GM18526 (cell line): ENCODE results near the gene MRPL55.

Experiments
- POLR2A ChIP-seq: IDR thresholded peaks from 3 replicates; pipeline ENCODE4 v1.6.1; 2011; ENCODE audit not compliant: insufficient read length; ENCODE audit errors: extremely low read depth

Gene MRPL55

GRCh38 chr1:228100822-228101613, 8.1 kb downstream of the MRPL55 start:
- TF ChIP-seq POLR2A, result no peak

- TF ChIP-seq POLR2A, result no peak
Measured at GRCh38 chr1:228099331-228099732, 9.8 kb downstream of the MRPL55 start.

GRCh38 chr1:228098323-228098931, 10.7 kb downstream of the MRPL55 start:
- TF ChIP-seq POLR2A, result no peak

- peak; percentile 15 for TF ChIP-seq POLR2A
Measured at GRCh38 chr1:228097333-228098081, 11.6 kb downstream of the MRPL55 start.

GRCh38 chr1:228096416-228097332, 12.4 kb downstream of the MRPL55 start:
- no peak for TF ChIP-seq POLR2A

GRCh38 chr1:228095938-228096337, 13.2 kb downstream of the MRPL55 start:
- TF ChIP-seq POLR2A, result no peak

GRCh38 chr1:228095161-228095560, 13.9 kb downstream of the MRPL55 start:
- TF ChIP-seq POLR2A, result no peak

GRCh38 chr1:228094432-228095016, 14.6 kb downstream of the MRPL55 start:
- no peak for TF ChIP-seq POLR2A

GRCh38 chr1:228093050-228093906, 15.8 kb downstream of the MRPL55 start:
- no peak for TF ChIP-seq POLR2A

- no peak for TF ChIP-seq POLR2A
Measured at GRCh38 chr1:228092342-228093049, 16.6 kb downstream of the MRPL55 start.

GRCh38 chr1:228091084-228091483, 18.0 kb downstream of the MRPL55 start:
- no peak for TF ChIP-seq POLR2A

GRCh38 chr1:228090613-228091081, 18.5 kb downstream of the MRPL55 start:
- TF ChIP-seq POLR2A, result no peak
